HG02884 (cell line): ENCODE results near the gene DDX31.

Experiments
- ATAC-seq: cut with Tn5 transposase; IDR thresholded peaks from one replicate; pipeline ENCODE4 v1.9.1; 2021; ENCODE audit warnings: mild to moderate bottlenecking, moderate library complexity; ENCODE audit not compliant: unreplicated experiment

The DDX31 gene

DNA sequence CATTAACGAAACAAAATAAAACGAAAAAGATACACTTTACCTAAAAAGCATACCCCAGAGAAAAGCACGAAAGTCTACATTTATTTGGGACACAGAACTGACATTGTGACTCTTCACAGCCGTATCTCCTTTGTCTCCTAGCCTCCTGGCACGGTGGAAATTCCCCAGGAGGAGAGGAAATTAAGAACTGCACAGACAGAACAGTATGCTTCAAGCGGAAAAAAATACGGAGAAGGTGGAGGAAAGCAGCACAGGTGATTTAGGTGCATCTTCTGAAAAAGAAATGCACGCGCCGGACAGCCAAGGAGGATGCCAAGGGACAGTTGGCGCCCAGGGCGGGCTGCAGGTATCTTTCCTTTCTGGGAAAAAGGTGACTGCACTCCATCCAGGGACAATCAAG, 32.0 kb downstream of the DDX31 start:
- ATAC-seq: no peak

- no peak for ATAC-seq
Observed at GRCh38 chr9:132637351-132637750, 32.4 kb downstream of the DDX31 start.

- ATAC-seq: no peak
Observed at GRCh38 chr9:132634327-132634726, 35.5 kb downstream of the DDX31 start.

GRCh38 chr9:132632413-132633129, 37.2 kb downstream of the DDX31 start:
- no peak for ATAC-seq

GRCh38 chr9:132631685-132632084, 38.1 kb downstream of the DDX31 start:
- ATAC-seq: no peak

DNA sequence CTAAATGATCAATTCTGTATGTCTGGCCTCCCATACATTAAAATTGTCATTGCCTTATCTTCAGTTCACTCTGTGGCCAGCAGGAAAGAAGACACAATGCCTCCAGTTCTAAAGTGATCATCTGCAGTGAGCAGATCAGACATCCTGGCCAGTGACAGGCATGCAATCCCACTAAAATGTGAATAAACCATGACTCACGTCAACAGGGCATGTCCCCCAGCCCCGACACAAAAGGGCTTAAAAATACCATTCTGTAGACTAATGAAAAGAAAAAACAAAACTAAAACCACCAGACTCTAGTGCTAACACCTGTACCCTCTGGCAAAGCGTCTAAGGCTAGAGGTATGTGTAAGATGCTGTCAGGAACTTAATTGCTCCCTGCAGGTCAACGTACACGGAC, 38.5 kb downstream of the DDX31 start:
- no peak for ATAC-seq

DNA sequence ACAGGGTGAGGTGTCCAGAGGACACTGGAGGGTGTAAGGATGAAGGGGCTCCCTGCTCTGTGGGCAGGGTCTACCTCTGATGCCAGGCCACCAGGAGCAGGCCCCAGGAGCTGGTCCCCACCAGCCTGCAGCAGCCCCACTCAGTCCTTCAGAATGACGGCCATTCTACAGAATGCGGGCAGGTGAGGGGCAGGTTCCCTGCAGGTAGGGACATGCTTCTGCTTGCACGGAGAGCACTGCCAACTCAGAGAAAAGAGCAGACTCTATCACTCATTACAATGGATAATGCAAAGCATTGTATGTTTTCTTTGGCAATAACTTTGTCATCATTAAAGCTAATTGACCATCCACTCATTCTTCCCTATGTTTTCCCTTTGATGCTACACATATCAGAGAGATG, 39.0 kb downstream of the DDX31 start:
- ATAC-seq: no peak

- ATAC-seq: no peak
Observed at GRCh38 chr9:132630116-132630515, 39.7 kb downstream of the DDX31 start.

DNA sequence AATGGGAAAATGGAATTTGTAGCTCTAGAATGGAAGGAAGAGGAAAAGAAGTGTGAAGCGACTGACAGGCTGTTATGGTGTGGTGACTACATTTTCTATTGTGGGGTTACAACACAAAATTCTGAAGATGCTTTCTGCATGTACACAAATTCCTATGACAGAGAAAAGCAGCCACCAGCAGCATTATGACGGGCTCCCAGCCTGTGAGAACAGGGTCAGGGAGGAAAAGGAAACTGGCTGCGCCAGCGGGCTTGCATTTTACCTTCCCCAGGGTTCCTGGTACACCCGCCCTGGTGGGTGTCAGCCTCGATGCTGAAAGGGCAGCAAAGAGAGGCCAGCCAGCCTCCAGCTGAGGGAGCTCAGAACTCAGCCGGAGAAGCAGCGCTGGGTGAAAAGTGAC, 41.0 kb downstream of the DDX31 start:
- no peak for ATAC-seq

GRCh38 chr9:132627594-132627993, 42.2 kb downstream of the DDX31 start:
- no peak for ATAC-seq

GRCh38 chr9:132627106-132627505, 42.7 kb downstream of the DDX31 start:
- no peak for ATAC-seq

DNA sequence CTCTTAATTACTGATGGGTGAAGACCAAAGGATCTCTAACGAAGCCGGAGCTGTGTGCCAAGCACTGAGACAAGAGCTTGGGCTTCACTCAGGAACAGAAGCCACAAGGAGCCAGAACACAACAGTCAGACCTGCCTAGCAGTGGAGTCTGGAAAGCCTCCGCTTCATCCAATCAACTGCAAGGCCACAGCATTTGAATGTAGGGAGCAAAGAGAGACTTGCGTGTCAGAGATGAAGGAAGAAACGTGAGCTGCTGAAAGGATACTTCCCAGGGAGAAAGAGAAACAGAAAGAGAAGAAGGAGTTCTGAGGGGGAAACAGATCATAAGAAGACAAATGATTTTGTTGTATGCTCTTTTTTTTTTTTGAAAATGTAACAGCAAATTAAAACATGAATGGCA, 43.5 kb downstream of the DDX31 start:
- no peak for ATAC-seq

- no peak for ATAC-seq
Observed at GRCh38 chr9:132622159-132622558, 47.6 kb downstream of the DDX31 start.

DNA sequence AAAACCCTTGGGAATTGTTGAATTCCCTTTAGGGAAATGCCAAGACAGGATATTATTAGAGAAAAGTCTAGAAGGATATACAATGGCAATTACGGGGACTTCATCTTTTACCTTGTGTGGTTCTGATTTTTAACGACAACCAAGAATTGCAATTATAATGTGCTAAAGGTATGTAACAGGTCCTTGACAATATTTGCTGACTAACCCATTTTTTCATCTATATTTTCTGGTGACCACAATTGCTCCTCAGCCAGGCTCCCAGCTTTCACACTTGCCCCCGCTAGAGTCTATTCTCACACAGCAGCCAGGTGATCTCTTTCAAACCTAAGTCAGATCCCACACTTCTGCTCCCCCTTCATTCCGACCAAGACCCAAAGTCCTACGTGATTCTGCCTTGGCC, 53.1 kb downstream of the DDX31 start:
- no peak for ATAC-seq

DNA sequence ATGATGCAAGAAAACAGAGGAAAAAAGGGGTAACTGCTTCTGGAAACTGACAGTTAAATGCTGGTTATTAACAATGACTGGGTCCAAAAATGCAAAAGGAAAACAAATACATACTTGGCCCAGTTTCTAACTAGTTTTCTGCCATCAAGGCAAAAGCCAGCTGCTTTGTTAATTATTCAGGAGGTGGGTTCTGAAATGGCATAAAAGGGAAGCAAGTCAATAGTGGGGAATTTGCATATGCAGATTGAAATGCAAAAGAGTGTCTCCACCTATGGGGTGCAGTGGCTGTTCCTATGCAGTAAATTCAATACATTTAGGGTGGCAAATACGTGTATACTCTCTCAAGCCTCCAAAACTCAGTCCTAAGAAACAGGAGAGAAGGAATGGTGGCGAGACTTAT, 54.0 kb downstream of the DDX31 start:
- ATAC-seq: no peak

GRCh38 chr9:132614324-132614723, 55.5 kb downstream of the DDX31 start:
- ATAC-seq: no peak

DNA sequence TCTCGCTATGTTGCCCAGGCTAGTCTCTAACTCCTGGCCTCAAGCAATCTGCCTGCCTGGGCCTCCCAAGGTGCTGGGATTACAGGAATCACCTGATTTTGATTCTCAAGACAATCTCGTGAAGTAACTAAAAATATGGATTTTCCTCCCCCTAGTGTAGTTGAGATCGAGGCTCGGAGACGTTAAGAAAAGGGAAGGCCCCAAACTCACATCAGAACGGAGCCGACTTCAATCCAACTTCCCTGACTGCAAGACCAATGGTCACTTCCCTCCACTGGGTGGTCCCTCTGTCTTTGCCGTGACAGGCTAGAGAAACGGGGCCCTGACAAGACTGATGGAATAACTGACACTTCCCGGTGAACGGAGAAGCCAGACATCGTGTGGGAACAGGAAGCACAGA, 59.1 kb downstream of the DDX31 start:
- no peak for ATAC-seq

DNA sequence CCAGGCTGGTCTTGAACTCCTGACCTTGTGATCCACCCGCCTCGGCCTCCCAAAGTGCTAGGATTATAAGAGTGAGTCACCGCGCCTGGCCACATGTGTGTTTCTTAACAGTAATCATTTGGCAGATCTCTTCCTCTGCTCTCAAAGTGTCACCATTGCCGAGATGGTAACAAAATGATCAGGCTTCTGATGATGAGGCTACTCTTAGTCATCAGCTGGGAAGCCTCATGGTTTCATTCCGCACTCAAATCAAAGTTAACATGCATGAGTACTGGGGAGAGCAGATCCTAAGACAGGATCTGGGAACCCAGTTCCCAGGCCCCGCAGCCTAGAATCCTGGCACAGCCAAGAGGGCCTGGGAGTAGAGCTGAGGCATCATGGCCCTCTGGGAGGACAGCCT, 60.0 kb downstream of the DDX31 start:
- no peak for ATAC-seq

DNA sequence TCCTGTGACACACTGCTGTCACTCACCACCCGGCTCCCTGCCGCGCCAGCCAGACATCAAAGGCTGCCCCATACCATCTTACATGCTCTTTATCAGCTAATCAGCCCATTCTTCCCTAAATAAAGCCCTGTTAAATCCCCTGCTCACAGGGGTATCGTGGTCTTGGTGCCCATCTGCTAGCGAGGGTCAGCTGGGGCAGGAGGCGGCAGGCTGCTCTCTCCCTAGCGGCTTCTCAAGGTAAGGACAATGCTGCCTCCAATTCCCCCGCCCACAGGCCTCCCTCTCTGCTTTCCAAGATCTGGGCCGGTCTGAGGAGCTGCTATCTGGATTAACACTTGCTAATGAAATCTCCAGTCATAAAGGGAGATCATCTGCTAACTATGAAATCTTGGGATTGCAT, 60.6 kb downstream of the DDX31 start:
- ATAC-seq: no peak

GRCh38 chr9:132606066-132606465, 63.7 kb downstream of the DDX31 start:
- no peak for ATAC-seq

- no peak for ATAC-seq
Observed at GRCh38 chr9:132605387-132605786, 64.4 kb downstream of the DDX31 start.

DNA sequence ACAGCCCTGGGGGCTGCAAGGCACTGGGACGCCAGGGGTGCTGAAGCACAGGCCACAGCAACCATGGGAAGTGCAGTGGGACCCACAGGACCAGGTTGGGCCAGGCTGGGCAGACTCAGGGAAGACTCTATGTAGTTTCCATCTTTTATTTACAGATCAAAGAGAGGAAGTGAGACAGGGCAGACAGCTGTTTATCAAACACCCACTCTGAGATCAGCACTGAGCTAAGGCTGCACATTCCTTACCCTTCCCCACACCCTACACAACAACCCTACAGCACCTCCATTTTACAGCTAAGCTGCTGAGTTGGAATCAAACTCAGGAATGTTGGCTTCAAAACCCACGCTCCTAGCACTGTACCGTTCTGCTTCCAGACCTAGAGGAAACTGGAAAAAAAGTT, 67.6 kb downstream of the DDX31 start:
- ATAC-seq: no peak

- no peak for ATAC-seq
Observed at GRCh38 chr9:132600326-132600984, 69.3 kb downstream of the DDX31 start.
